Keratinocyte (primary cell): ENCODE results near the gene AVL9. TPM values are rescaled to one million over a fixed set of nuclear protein-coding genes. Genes with fewer than 3 reads are reported as not detected.

Experiments
- DNase-seq: peaks from one replicate; pipeline ENCODE4 v3.0.0-alpha.2; 2011; ENCODE audit warnings: low read depth, missing footprints, low spot score
- FAIRE-seq: peaks from 2 replicates; lab custom pipeline; 2011; peaks lifted over from hg19 to GRCh38; lab: Jason Lieb, UNC
- H2AFZ ChIP-seq: 2 replicates; pipeline ENCODE4 v1.6.0; 2012; ENCODE audit warnings: low read length, control low read depth, inconsistent platforms; ENCODE audit not compliant: control insufficient read depth
- H3K27ac ChIP-seq: 2 replicates; pipeline ENCODE4 v1.5.1; 2011; ENCODE audit warnings: low read length; ENCODE audit not compliant: control insufficient read depth, insufficient read depth
- H3K27me3 ChIP-seq: 3 replicates; pipeline ENCODE4 v1.6.0; 2011; ENCODE audit warnings: low read length; ENCODE audit not compliant: control insufficient read depth, insufficient read depth; ENCODE audit errors: extremely low read depth
- H3K36me3 ChIP-seq, 2 experiments: 2 replicates in 1 of 2; 3 replicates in 1 of 2; pipeline ENCODE4 v1.5.1; 2011; ENCODE audit warnings: low read length in 2 of 2, mild to moderate bottlenecking in 1 of 2; ENCODE audit not compliant: control insufficient read depth in 2 of 2, insufficient read depth in 2 of 2; ENCODE audit errors: extremely low read depth in 1 of 2
- H3K4me1 ChIP-seq: 3 replicates; pipeline ENCODE4 v1.5.1; 2011; ENCODE audit warnings: low read length; ENCODE audit not compliant: control insufficient read depth, insufficient read depth; ENCODE audit errors: extremely low read depth
- H3K4me2 ChIP-seq: 3 replicates; pipeline ENCODE4 v1.6.0; 2011; ENCODE audit warnings: low read depth, low read length; ENCODE audit not compliant: control insufficient read depth, insufficient read depth; ENCODE audit errors: extremely low read depth
- H3K4me3 ChIP-seq, 3 experiments: fragments of 200-600 bp in 1 of 3; sonication (generic) in 1 of 3; 2 replicates in 2 of 3; 3 replicates in 1 of 3; pipeline ENCODE4 v1.5.1; 2011 to 2016; ENCODE audit warnings: low read length in 3 of 3, mild to moderate bottlenecking in 3 of 3, control low read depth in 2 of 3, inconsistent platforms in 1 of 3, low read depth in 1 of 3, mixed read lengths in 1 of 3, mixed run types in 1 of 3, moderate library complexity in 1 of 3; ENCODE audit not compliant: control insufficient read depth in 2 of 3, insufficient read depth in 2 of 3; ENCODE audit errors: extremely low read depth in 1 of 3
- H3K79me2 ChIP-seq: 2 replicates; pipeline ENCODE4 v1.6.0; 2012; ENCODE audit warnings: low read length; ENCODE audit not compliant: control insufficient read depth, insufficient read depth
- H3K9ac ChIP-seq: 3 replicates; pipeline ENCODE4 v1.6.0; 2011; ENCODE audit warnings: low read length; ENCODE audit not compliant: control insufficient read depth, insufficient read depth; ENCODE audit errors: extremely low read depth
- H3K9me1 ChIP-seq: 3 replicates; pipeline ENCODE4 v1.6.0; 2011; ENCODE audit warnings: low read length; ENCODE audit not compliant: control insufficient read depth, insufficient read depth; ENCODE audit errors: extremely low read depth
- H3K9me3 ChIP-seq: 2 replicates; pipeline ENCODE4 v1.5.1; 2012; ENCODE audit warnings: low read depth, low read length; ENCODE audit not compliant: control insufficient read depth
- H4K20me1 ChIP-seq: 3 replicates; pipeline ENCODE4 v1.6.0; 2011; ENCODE audit warnings: low read length; ENCODE audit not compliant: control insufficient read depth, insufficient read depth; ENCODE audit errors: extremely low read depth
- EZH2 ChIP-seq: IDR thresholded peaks from one replicate; pipeline ENCODE4 v1.6.1; 2012; ENCODE audit warnings: inconsistent platforms, mild to moderate bottlenecking, low read length, moderate library complexity
- dilution Hi-C: fragments of 300-500 bp; cut with MboI; formaldehyde crosslinking; loops from one replicate; pipeline ENCODE4 v1.7.0; 2020; ENCODE audit warnings: low sequenced_read_pairs; ENCODE audit not compliant: extremely low pct_ligation_motif_present
- polyA plus RNA-seq, 5 experiments: library from polyadenylated mRNA; depleted of rRNA in 3 of 5; stranded (reverse) in 3 of 5; stranded (forward) in 1 of 5; unstranded in 1 of 5; fragments of >200 nt; gene quantifications; 1 replicate in 1 of 5; 2 replicates in 3 of 5; 3 replicates in 1 of 5; pipeline versions ENCODE4 v1.2.1 to v1.2.3, GENCODE V29; 2011 to 2012; ENCODE audit warnings: missing spikeins in 2 of 5, low read depth in 1 of 5, low replicate concordance in 1 of 5
- TF ChIP-seq, protein P1 (sequence below), 3 experiments: IDR thresholded peaks in 1 of 3; conservative IDR thresholded peaks in 1 of 3; optimal IDR thresholded peaks in 1 of 3; 2 replicates in 2 of 3; 3 replicates in 1 of 3; pipeline versions ENCODE3 to v1.5.1; 2011; ENCODE audit warnings: low read length in 3 of 3, mild to moderate bottlenecking in 3 of 3, moderate library complexity in 2 of 3, control low read depth in 1 of 3, inconsistent platforms in 1 of 3; ENCODE audit not compliant: insufficient read depth in 2 of 3; ENCODE audit errors: extremely low read depth in 1 of 3

Gene AVL9
- polyA plus RNA-seq, 1 donor (not counting 4 experiments of a cell fraction or from before 2014, with no cell fraction given) = 22.2 TPM

DNA sequence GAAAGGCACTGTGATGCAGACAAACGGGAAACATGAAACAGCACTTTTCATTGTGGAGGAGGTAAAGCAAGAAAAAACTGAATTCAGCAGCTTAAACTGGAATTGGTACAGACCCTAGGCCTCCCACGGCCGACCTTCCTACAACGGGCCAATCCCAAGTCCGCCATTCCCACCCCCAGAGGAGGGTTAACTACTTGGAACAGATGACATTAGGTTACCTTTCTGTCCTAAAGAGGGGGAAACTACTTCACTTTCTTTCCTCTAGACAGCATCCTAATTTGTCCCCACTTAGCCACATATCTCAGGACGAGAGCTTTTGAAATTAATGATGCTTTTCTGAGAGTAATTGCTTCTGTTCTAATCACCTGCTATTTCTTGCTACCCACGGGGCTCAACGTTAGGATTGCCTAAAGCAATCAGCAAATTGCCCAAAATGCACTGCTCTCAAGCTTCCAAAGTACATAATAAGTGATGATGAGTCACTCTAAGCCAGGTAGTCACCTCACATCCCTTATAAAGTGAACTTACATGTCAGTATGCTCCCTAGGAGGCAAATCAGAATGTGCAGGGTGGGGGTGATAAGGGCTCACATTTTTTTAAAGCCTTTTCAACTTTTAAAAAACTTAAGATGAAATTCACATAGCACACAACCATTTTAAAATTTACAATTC, 41.8 kb upstream of the AVL9 start:
- H3K9me3 ChIP-seq = no peaks in the 10 kb centered on the region
- H3K4me2 ChIP-seq = no peak overlapping the region
- H3K9ac ChIP-seq = no peak overlapping the region
- no peaks in the 10 kb centered on the region for H3K79me2 ChIP-seq
- no peaks in the 10 kb centered on the region for H3K27me3 ChIP-seq
- H3K4me3 ChIP-seq = no peak overlapping the region
- no peaks in the 10 kb centered on the region for H4K20me1 ChIP-seq
- H3K27ac ChIP-seq = no peak overlapping the region
- dilution Hi-C loops = no loop called here
- H3K9me1 ChIP-seq = no peaks in the 10 kb centered on the region
- no peak for DNase-seq
- H3K4me1 ChIP-seq = peaks cover 6% of the 10 kb centered on the region
- no peaks in the 10 kb centered on the region for H3K36me3 ChIP-seq
- no peak overlapping the region for H2AFZ ChIP-seq
- FAIRE-seq = peak; percentile 77
- TF ChIP-seq, protein P1, sequence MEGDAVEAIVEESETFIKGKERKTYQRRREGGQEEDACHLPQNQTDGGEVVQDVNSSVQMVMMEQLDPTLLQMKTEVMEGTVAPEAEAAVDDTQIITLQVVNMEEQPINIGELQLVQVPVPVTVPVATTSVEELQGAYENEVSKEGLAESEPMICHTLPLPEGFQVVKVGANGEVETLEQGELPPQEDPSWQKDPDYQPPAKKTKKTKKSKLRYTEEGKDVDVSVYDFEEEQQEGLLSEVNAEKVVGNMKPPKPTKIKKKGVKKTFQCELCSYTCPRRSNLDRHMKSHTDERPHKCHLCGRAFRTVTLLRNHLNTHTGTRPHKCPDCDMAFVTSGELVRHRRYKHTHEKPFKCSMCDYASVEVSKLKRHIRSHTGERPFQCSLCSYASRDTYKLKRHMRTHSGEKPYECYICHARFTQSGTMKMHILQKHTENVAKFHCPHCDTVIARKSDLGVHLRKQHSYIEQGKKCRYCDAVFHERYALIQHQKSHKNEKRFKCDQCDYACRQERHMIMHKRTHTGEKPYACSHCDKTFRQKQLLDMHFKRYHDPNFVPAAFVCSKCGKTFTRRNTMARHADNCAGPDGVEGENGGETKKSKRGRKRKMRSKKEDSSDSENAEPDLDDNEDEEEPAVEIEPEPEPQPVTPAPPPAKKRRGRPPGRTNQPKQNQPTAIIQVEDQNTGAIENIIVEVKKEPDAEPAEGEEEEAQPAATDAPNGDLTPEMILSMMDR (optimal IDR thresholded peaks at IDR 0.05 in 1 of 3, IDR thresholded peaks at IDR 0.05 in 1 of 3, conservative IDR thresholded peaks at IDR 0.05 in 1 of 3; ENCODE audit: extremely low read depth in 1 of 3, insufficient read depth in 2 of 3, low read length in 3 of 3) = no peak
- no peak for TF ChIP-seq EZH2

- DNase-seq (no peak), FAIRE-seq (no peak)
- Histone ChIP-seq H3K4me2 (no peak overlapping the region), H3K9me3 (no peaks in the 10 kb centered on the region), H3K9ac (no peak overlapping the region), H3K4me1 (peaks cover 6% of the 10 kb centered on the region), H2AFZ (no peak overlapping the region), H3K9me1 (no peaks in the 10 kb centered on the region), H3K27ac (no peak overlapping the region), H3K27me3 (no peaks in the 10 kb centered on the region), H3K36me3 (no peaks in the 10 kb centered on the region), H3K4me3 (no peak overlapping the region), H4K20me1 (no peaks in the 10 kb centered on the region), H3K79me2 (no peaks in the 10 kb centered on the region)
- dilution Hi-C loops = no loop called here
- no peak for TF ChIP-seq EZH2
- TF ChIP-seq, protein P1 (optimal IDR thresholded peaks at IDR 0.05 in 1 of 3, IDR thresholded peaks at IDR 0.05 in 1 of 3, conservative IDR thresholded peaks at IDR 0.05 in 1 of 3; ENCODE audit: extremely low read depth in 1 of 3, insufficient read depth in 2 of 3, low read length in 3 of 3) = no peak
These were observed 37.3 kb upstream of the AVL9 start for GRCh38 chr7:32458025-32458424.
